ENCODE results near the gene APOL2. TPM values are rescaled to one million over a fixed set of nuclear protein-coding genes. Genes with fewer than 3 reads are reported as not detected.
"Not testable (repeated sequence)": the region's sequence is repeated elsewhere in the genome, so short reads cannot be mapped to it uniquely, and the experiment has no call there.

APOL2 gene
- total RNA-seq: 52.7 TPM

DNA sequence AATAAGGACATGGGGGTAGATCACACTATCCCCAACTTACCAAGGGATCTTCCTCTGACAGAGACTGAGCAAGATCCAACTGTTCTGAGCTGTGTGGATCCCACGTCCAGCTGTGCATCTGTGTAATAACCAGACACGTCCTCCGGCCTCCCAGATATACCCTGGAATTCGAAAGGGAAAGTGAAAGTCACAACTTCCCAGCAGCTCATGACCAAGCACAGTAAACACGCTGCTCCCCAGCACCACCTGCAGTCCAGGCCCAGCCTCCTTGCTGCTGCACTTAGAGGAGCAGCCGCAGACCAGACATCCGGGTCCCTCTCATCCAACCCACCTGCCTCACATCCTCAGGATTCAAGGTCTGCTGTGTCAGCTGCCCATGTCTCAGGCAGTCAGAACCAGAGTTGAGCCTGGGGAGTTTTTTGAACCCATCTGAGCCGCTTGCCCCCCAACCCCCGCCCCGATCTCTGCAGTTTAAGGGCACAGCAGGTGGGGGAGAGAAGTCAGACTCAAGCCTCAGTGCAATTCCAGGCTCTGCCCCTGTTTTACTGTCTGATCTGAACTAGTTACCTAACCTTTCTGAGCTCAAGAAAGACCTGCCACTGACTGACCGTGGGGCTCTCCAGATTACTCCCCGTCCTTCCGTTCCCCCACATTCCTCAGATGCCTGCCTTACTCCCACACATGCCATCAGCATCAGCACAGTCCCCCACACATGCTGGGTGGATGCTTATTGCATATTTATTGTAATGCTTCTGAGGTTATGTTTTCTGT, at the start of gene APOL2:
Gene APOL2 (minus strand): TSS at position 127 of the 771 bp plus-strand sequence. CDS start 6,365 bp downstream, outside the sequence.
- peak; percentile 91 for DNase-seq (ENCODE audit: low spot score)

GRCh38 chr22:36288571-36289405, 49.5 kb upstream of the APOL2 start:
- DNase-seq (ENCODE audit: low spot score): no peak

GRCh38 chr22:36287881-36288515, 48.7 kb upstream of the APOL2 start:
- DNase-seq (ENCODE audit: low spot score): no peak

- peak; percentile 77 for DNase-seq (ENCODE audit: low spot score)
Measured at GRCh38 chr22:36286096-36286957, 47.0 kb upstream of the APOL2 start.

GRCh38 chr22:36285545-36285944, 46.2 kb upstream of the APOL2 start:
- no peak for DNase-seq (ENCODE audit: low spot score)

DNA sequence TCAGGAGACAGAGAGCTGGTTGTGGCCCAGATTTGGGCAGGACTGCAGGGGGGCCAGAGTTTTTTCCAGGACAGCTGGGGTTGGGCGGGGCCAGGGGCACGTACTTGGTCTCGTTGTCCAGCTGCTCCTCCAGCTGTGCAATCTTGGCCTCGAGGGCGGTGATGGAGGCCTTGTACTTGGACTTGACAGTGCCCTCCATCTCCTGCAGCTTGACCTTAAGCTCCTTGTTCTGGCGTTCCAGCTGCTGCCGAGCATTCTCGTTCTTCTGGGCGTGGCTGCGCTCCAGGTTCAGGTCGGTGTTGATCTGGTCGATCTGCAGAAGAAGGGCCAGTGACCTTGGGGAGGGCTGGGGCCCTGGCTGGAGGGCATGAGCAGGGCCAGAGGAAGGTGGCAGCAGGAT, 45.7 kb upstream of the APOL2 start:
- no peak for DNase-seq (ENCODE audit: low spot score)

GRCh38 chr22:36284171-36284571, 44.8 kb upstream of the APOL2 start:
- DNase-seq (ENCODE audit: low spot score): no peak

- DNase-seq (ENCODE audit: low spot score): no peak
Measured at GRCh38 chr22:36282328-36282831, 43.1 kb upstream of the APOL2 start.

DNA sequence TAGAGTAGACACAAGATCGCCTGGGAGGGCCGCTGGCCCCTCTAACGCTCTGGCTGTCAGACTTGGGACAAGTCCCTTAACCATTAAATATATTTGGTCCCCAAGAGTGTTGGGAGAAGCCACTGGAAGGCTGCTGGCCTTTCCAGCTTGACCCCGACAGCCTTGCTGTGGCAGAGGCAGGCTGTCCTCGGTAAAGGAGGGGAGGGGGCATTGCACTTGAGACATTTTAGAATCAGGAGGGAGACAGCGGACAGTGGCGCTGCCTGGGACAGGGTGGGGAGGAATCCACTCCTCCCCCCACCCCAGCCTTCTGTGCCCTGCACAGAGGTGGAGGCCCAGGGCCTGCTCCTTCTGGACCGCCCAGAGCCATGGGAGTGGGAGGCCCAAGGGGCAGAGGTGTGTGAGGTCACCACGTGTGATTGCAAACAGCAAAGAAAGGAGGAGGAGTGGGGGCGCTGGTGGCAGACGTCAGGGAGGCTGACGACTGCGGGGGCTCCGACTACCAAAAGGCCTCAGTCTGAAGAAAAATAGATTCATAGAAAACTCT, 42.5 kb upstream of the APOL2 start:
- DNase-seq (ENCODE audit: low spot score): no peak

DNA sequence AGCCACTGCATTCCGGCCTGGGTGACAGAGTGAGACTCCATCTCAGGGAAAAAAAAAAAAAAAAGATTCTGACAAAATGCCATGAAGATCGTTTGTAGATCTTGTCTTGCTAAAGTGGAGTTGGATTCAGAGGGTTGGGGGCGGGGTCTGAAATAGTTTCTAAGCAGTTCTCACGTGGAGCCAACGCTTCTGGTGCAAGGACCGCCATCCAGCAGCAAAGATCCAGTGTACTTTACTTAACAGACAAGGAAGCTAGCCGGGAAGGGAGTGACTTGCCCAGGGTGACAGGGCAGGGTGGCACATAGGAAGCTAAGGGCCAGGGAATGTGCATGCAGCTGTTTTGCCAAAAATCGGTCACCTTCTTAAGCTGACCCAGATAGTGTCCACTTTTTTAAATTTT, 41.1 kb upstream of the APOL2 start:
- DNase-seq (ENCODE audit: low spot score): no peak

- DNase-seq (ENCODE audit: low spot score): no peak
Measured at GRCh38 chr22:36279219-36279666, 39.9 kb upstream of the APOL2 start.

- no peak for DNase-seq (ENCODE audit: low spot score)
Measured at GRCh38 chr22:36277482-36278291, 38.4 kb upstream of the APOL2 start.

DNA sequence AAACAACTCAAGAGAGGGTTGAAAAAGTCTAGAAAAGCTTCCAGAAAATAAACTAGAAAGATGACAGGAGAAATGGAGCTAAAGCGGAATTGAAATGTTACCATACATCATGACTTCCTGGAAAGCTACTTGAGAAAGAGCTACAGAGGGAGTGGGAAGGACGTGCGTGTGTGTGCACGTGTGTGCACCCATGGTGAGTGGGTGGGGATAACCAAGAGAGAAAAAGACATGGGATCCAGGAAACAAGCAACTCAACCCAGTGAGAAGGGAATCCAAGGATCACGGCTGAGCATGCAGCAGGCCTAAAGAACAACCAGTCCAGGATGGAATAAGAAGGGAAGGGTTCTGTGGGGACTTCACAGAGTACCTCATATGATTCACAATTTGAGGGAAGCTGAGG, 35.2 kb upstream of the APOL2 start:
- DNase-seq (ENCODE audit: low spot score): no peak

- not testable (repeated sequence) for DNase-seq (ENCODE audit: low spot score)
Measured at GRCh38 chr22:36271951-36272350, 32.6 kb upstream of the APOL2 start.

- not testable (repeated sequence) for DNase-seq (ENCODE audit: low spot score)
Measured at GRCh38 chr22:36271231-36271630, 31.9 kb upstream of the APOL2 start.

- DNase-seq (ENCODE audit: low spot score): no peak
Measured at GRCh38 chr22:36267896-36268485, 28.7 kb upstream of the APOL2 start.

DNA sequence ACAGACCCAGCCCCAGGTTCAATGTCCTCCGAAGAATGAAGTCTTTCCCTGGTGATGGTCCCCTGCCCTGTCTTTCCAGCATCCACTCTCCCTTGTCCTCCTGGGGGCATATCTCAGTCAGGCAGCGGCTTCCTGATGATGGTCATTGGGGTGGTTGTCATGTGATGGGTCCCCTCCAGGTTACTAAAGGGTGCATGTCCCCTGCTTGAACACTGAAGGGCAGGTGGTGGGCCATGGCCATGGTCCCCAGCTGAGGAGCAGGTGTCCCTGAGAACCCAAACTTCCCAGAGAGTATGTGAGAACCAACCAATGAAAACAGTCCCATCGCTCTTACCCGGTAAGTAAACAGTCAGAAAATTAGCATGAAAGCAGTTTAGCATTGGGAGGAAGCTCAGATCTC, 27.7 kb upstream of the APOL2 start:
- DNase-seq (ENCODE audit: low spot score): no peak

DNA sequence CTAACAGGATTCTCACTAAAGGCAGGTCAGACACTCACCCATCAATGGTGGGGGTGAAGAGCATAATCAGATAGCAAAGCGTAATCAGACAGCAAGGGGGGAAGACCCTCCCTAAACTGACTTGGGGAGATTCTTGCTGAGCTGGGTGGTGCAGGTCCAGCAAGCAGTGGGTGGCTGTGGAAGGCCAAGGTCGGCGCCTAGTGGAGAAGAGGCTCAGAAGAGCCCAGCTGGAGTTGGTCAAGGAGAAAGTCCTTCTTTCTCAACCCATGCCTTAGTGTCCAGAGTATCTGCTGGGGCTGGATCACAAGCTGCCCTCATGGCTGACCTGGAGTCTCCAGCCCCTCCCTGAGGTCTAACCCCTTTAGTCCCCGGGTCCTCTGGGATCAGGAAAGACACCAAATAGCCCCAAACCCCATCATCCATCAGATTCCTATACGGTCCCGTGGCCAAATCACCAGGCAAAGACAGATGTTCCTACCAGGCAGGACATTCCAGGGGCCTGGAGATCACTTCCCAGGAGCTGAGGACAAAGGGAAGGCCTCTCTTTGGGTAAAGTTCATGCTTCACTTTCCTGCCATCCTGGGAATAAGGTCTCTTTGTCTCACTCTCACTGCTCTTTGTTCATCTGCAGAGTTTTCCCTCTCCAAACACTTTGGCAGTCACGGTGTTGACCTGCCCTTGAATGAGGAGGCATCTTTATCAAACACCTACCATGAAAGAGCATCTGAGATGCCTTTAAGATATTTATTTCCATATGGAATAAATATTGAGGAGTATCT, 24.7 kb upstream of the APOL2 start:
- DNase-seq (ENCODE audit: low spot score): not testable (repeated sequence)

DNA sequence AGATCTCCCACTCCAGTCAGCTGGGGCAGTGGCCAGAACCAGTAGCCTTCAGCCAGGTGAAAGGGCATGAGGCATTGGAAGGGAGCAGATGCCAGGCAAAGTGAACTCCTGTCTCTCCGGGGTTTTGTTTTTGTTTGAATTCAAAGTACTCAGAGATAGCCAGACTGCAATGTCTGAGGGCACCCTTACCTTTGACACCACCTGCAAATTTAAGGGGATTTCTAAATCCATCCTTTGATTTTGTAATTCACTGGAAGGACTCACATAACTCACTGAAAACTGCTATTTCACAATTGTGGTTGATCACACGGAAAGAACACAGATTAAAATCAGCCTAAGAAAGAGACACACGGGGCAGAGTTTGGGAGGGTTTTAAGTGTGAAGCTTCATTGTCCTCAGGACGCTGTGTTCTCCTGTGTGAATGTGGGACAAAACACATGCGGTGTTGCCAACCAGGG, 23.9 kb upstream of the APOL2 start:
- DNase-seq (ENCODE audit: low spot score): not testable (repeated sequence)
